ENCODE measurements around the gene AOPEP.

- TF ChIP-seq CTCF (IDR thresholded peaks at IDR 0.05) (no peak), POLR2A (IDR thresholded peaks at IDR 0.05) (no peak)
These were observed 51.5 kb downstream of the AOPEP start for GRCh38 chr9:94778013-94778412.

Data from suprapubic skin (tissue), 3 donors.